ENCODE measurements around the gene TCERG1L. TPM values are rescaled to one million over a fixed set of nuclear protein-coding genes. Genes with fewer than 3 reads are reported as not detected.
"Not testable (repeated sequence)": the region's sequence is repeated elsewhere in the genome, so short reads cannot be mapped to it uniquely, and the experiment has no call there.

The TCERG1L gene, protein sequence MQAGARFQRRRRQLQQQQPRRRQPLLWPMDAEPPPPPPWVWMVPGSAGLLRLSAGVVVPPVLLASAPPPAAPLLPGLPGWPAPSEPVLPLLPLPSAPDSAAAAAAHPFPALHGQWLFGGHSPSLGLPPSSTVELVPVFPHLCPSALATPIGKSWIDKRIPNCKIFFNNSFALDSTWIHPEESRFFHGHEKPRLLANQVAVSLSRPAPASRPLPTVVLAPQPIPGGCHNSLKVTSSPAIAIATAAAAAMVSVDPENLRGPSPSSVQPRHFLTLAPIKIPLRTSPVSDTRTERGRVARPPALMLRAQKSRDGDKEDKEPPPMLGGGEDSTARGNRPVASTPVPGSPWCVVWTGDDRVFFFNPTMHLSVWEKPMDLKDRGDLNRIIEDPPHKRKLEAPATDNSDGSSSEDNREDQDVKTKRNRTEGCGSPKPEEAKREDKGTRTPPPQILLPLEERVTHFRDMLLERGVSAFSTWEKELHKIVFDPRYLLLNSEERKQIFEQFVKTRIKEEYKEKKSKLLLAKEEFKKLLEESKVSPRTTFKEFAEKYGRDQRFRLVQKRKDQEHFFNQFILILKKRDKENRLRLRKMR
- total RNA-seq = not detected
- long read RNA-seq = 0 reads

- ATAC-seq (no peak), DNase-seq (no peak)
- intact Hi-C loops (cut with DNase I, micrococcal nuclease) = no loop called here
Observed at GRCh38 chr10:131311661-131312477, at the start of gene TCERG1L. TSS of gene TCERG1L (minus strand) at chr10:131311721. CDS start at chr10:131311635, 86 bp downstream.

DNA sequence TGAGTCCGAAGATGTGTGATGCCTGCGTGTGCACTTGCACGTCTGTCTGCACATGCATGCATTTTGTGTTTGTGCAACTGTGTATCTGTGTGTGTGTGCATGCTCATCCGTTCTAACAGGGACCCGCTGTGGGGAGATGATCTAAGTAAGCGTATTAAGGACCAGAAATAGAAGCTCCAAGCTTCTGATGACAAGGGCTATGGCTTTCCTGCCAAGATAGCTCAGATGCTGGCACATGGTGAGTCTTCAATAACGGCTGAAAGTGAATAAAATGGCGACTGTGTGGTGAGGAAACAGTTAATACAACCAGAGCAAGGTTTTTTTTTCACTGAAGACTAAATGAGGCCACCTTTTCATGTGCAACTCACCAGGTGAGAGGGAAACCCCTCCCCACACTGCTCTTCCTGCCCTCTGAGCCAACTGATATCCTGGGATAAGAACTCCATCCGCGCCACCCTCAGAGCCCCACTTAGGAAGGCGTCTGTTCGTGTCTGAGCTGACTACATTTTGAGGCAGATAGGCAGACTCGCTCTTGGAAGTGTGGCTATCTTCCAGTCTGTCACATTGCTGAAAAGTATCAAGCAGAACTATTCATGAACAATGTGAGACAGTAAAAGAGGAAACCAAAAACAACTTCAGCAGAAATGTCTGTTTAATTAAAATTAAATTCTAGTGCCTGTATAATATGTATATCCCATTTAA is 47.4 kb upstream of the TCERG1L start:
- ATAC-seq (no peak), DNase-seq (no peak)
- intact Hi-C loops (cut with DNase I, micrococcal nuclease) = no loop called here

- DNase-seq (no peak), ATAC-seq (no peak)
- intact Hi-C loops (cut with DNase I, micrococcal nuclease) = no loop called here
Observed at GRCh38 chr10:131356442-131356841, 44.9 kb upstream of the TCERG1L start.

- intact Hi-C loops (cut with DNase I, micrococcal nuclease) = no loop called here
- no peak for ATAC-seq
- DNase-seq = no peak
Observed at GRCh38 chr10:131355881-131356280, 44.4 kb upstream of the TCERG1L start.

- DNase-seq = no peak
- no peak for ATAC-seq
- intact Hi-C loops (cut with DNase I, micrococcal nuclease) = no loop called here
Observed at GRCh38 chr10:131355056-131355455, 43.5 kb upstream of the TCERG1L start.

DNA sequence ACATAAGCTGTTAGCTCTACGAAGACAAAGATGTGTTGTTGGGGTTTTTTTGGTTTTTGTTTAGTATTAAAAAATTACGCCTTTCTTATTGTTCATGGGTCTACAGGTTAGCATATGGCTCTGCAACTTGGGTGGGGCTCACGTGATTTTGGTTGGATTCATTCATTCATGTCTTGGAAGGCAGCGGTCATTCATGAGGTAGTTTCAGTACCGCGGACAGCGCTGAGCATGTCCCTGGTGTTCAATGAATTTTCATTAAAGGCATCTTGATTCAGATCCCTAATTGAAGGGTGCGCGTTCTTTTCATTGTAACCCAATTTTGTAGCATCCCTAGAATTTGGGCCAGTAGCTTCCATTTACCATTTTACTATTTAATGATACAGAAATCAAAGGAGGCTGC is 42.9 kb upstream of the TCERG1L start:
- intact Hi-C loops (cut with DNase I, micrococcal nuclease) = no loop called here
- no peak for DNase-seq
- no peak for ATAC-seq

GRCh38 chr10:131352765-131353290 is 41.3 kb upstream of the TCERG1L start:
- no peak for DNase-seq
- intact Hi-C loops (cut with DNase I, micrococcal nuclease) = no loop called here
- ATAC-seq = no peak

DNA sequence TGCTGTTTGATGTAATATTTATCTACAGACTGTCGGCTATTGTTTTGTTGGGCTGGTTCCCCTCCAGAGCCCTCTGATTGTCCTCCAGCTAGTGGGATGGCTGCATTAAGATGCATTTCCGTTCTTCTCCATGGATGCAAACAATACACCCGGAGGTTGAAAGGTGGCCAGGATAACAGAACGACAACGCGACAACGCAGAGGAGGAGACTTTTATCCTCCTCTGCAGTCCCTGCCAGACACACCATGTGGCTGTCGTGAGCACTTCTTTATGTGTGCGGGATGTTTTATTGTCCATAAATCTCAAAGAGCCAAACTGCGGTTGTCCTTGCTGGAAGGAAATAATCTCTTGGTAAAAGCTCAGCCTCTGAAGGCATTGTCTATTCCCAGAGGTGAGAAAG is 39.1 kb upstream of the TCERG1L start:
- intact Hi-C loops (cut with DNase I, micrococcal nuclease) = no loop called here
- no peak for DNase-seq
- no peak for ATAC-seq

GRCh38 chr10:131350245-131350644 is 38.7 kb upstream of the TCERG1L start:
- ATAC-seq = no peak
- DNase-seq = no peak
- intact Hi-C loops (cut with DNase I, micrococcal nuclease) = no loop called here

- intact Hi-C loops (cut with DNase I, micrococcal nuclease) = no loop called here
- DNase-seq (no peak), ATAC-seq (no peak)
Observed at GRCh38 chr10:131346456-131346855, 34.9 kb upstream of the TCERG1L start.

- DNase-seq (no peak), ATAC-seq (no peak)
Observed at GRCh38 chr10:131345691-131346090, 34.2 kb upstream of the TCERG1L start.

DNA sequence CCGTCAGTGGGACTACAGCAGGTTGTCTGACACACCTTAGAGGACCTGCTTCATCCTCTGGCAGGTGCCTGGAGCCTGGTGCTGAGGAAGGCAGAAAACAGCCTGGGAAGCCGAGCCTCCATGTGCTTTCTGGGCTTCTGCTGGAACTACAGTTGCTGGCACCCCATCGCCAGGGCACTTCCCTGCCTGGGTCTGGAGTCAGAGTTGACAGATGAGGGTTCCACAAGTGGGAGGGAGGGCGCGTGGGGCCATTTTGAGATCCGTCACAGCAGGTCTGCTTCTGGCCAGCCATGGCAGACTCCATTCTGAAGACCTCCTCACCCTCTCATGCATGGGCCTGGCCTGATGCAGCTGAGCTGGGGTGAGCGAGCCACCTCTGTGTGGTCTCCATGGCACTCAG is 33.2 kb upstream of the TCERG1L start:
- intact Hi-C loops (cut with DNase I, micrococcal nuclease) = no loop called here
- ATAC-seq (no peak), DNase-seq (no peak)

More at GRCh38 chr10:131345691-131346090, 34.2 kb upstream of the TCERG1L start:
- intact Hi-C loops (cut with DNase I, micrococcal nuclease) = no loop called here

GRCh38 chr10:131337741-131338140 is 26.2 kb upstream of the TCERG1L start:
- no peak for ATAC-seq
- intact Hi-C loops (cut with DNase I, micrococcal nuclease) = no loop called here
- no peak for DNase-seq

GRCh38 chr10:131332821-131333220 is 21.3 kb upstream of the TCERG1L start:
- intact Hi-C loops (cut with DNase I, micrococcal nuclease) = no loop called here
- DNase-seq = no peak
- no peak for ATAC-seq

DNA sequence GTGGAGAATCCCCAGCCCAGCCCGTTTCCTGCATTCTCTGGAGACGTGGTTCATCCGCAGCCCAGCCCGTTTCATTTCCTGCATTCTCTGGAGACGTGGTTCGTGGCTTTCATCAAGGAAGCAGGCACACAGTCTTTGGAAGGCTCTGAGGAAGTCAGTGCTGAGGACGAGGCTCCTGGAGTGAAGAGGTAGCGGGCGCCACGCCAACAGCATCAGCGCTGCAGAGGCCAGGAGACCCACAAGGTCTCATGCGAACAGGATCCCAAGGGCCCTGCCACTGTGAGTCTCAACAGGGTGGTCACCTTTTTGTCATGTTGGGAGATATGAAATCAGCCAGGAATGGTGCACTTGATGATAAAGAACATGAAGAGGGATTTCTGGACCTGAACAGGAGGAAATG is 12.4 kb upstream of the TCERG1L start:
- no peak for DNase-seq
- intact Hi-C loops (cut with DNase I, micrococcal nuclease) = no loop called here
- no peak for ATAC-seq

- intact Hi-C loops (cut with DNase I, micrococcal nuclease) = no loop called here
- ATAC-seq (no peak), DNase-seq (no peak)
Observed at GRCh38 chr10:131323025-131323424, 11.5 kb upstream of the TCERG1L start.

GRCh38 chr10:131322575-131322974 is 11.1 kb upstream of the TCERG1L start:
- DNase-seq; ATAC-seq; intact Hi-C loops (cut with DNase I, micrococcal nuclease): not testable (repeated sequence)

- ATAC-seq (no peak), DNase-seq (no peak)
- intact Hi-C loops (cut with DNase I, micrococcal nuclease) = no loop called here
Observed at GRCh38 chr10:131320860-131321604, 9.5 kb upstream of the TCERG1L start.

Data from left colon (tissue), 2 donors.